IMR-90 (cell line): ENCODE data around the gene VAT1L. TPM values are rescaled to one million over a fixed set of nuclear protein-coding genes. Genes with fewer than 3 reads are reported as not detected.
"Not testable (repeated sequence)": the region's sequence is repeated elsewhere in the genome, so short reads cannot be mapped to it uniquely, and the experiment has no call there.

ENCODE experiments used
- ATAC-seq: fragments of 200-7000 bp; cut with Tn5 transposase; 2 replicates; pipeline ENCODE4 v1.9.1; 2020; ENCODE audit warnings: low read depth, mild to moderate bottlenecking, moderate library complexity
- BruUV-seq: library from RNA; stranded (reverse); fragments of 400-500 nt; replicated peaks from 2 replicates; lab custom pipeline; 2021; lab: Mats Ljungman, UMichigan
- CTCF ChIA-PET: fragments of 300-600 bp; formaldehyde crosslinking; extraction: SDS; loops from one replicate; lab custom pipeline; 2021; ENCODE audit warnings: antibody characterized with exemption; lab: Yijun Ruan, JAX
- POLR2A ChIA-PET: fragments of 300-600 bp; sonication (Branson Sonifier 250); formaldehyde crosslinking; loops from one replicate; lab custom pipeline; 2022; ENCODE audit warnings: antibody characterized with exemption; ENCODE audit not compliant: unreplicated experiment; lab: Charles Lee
- DNase-seq: peaks from one replicate; pipeline ENCODE4 v3.0.0; 2013
- H2AFZ ChIP-seq: replicated peaks from 2 replicates; pipeline ENCODE3; 2013; ENCODE audit warnings: low read length, mild to moderate bottlenecking; ENCODE audit not compliant: poor library complexity
- H2AK5ac ChIP-seq: 2 replicates; pipeline ENCODE4 v1.6.1; 2013; ENCODE audit warnings: low read depth, low read length, inconsistent platforms
- H2AK9ac ChIP-seq: replicated peaks from 2 replicates; pipeline ENCODE3; 2013; ENCODE audit warnings: mild to moderate bottlenecking, low read depth, low read length, moderate library complexity; ENCODE audit not compliant: poor library complexity
- H2BK120ac ChIP-seq: 2 replicates; pipeline ENCODE4 v1.6.1; 2013; ENCODE audit warnings: low read depth, low read length, inconsistent platforms
- H2BK15ac ChIP-seq: 3 replicates; pipeline ENCODE4 v1.6.1; 2013; ENCODE audit warnings: low read depth, low read length, inconsistent platforms
- H2BK20ac ChIP-seq: 2 replicates; pipeline ENCODE4 v1.6.1; 2013; ENCODE audit warnings: low read depth, mild to moderate bottlenecking, inconsistent platforms, low read length, moderate library complexity
- H2BK5ac ChIP-seq: 2 replicates; pipeline ENCODE4 v1.6.1; 2013; ENCODE audit warnings: mild to moderate bottlenecking, low read depth, low read length, inconsistent platforms; ENCODE audit not compliant: poor library complexity, severe bottlenecking
- H3K14ac ChIP-seq: replicated peaks from 2 replicates; pipeline ENCODE4 v1.6.1; 2013; ENCODE audit warnings: low read depth, low read length, inconsistent platforms
- H3K18ac ChIP-seq: 2 replicates; pipeline ENCODE4 v1.6.1; 2013; ENCODE audit warnings: low read depth, low read length, control low read depth
- H3K23ac ChIP-seq: 2 replicates; pipeline ENCODE4 v1.6.1; 2013; ENCODE audit warnings: low read depth, low read length, inconsistent platforms
- H3K27ac ChIP-seq: 2 replicates; pipeline ENCODE4 v1.5.1; 2013; ENCODE audit warnings: mild to moderate bottlenecking, control low read depth, low read length; ENCODE audit not compliant: insufficient read depth
- H3K27me3 ChIP-seq: 2 replicates; pipeline ENCODE4 v1.6.1; 2013; ENCODE audit warnings: low read length; ENCODE audit not compliant: control insufficient read depth, insufficient read depth
- H3K36me3 ChIP-seq: 2 replicates; pipeline ENCODE4 v1.6.1; 2013; ENCODE audit warnings: low read length, mixed read lengths; ENCODE audit not compliant: control insufficient read depth, insufficient read depth
- H3K4ac ChIP-seq: 2 replicates; pipeline ENCODE4 v1.6.1; 2013; ENCODE audit warnings: low read depth, low read length, inconsistent platforms
- H3K4me1 ChIP-seq: 2 replicates; pipeline ENCODE4 v1.6.1; 2013; ENCODE audit warnings: low read length, mixed read lengths; ENCODE audit not compliant: control insufficient read depth, insufficient read depth
- H3K4me2 ChIP-seq: 2 replicates; pipeline ENCODE4 v1.6.1; 2013; ENCODE audit warnings: low read depth, mild to moderate bottlenecking, control low read depth, low read length, moderate library complexity
- H3K4me3 ChIP-seq: 2 replicates; pipeline ENCODE4 v1.5.1; 2013; ENCODE audit warnings: low read depth, mild to moderate bottlenecking, control low read depth, low read length, moderate library complexity; ENCODE audit not compliant: insufficient read depth
- H3K56ac ChIP-seq: 2 replicates; pipeline ENCODE4 v1.6.1; 2013; ENCODE audit warnings: low read length, inconsistent platforms; ENCODE audit not compliant: insufficient read depth; ENCODE audit errors: extremely low read depth
- H3K79me1 ChIP-seq, 2 experiments: 2 replicates each; pipeline ENCODE4 v1.6.1; 2013; ENCODE audit warnings: low read length in 2 of 2, inconsistent platforms in 1 of 2, low read depth in 1 of 2
- H3K9ac ChIP-seq: 2 replicates; pipeline ENCODE4 v1.6.1; 2013; ENCODE audit warnings: low read depth, low read length, control low read depth
- H3K9me1 ChIP-seq: 2 replicates; pipeline ENCODE4 v1.6.1; 2013; ENCODE audit warnings: low read length, inconsistent platforms; ENCODE audit not compliant: insufficient read depth
- H3K9me3 ChIP-seq: 2 replicates; pipeline ENCODE4 v1.6.1; 2013; ENCODE audit warnings: low read length; ENCODE audit not compliant: control insufficient read depth, insufficient read depth
- H4K20me1 ChIP-seq: 2 replicates; pipeline ENCODE4 v1.6.1; 2013; ENCODE audit warnings: low read length, inconsistent platforms; ENCODE audit not compliant: insufficient read depth
- H4K5ac ChIP-seq: 2 replicates; pipeline ENCODE4 v1.6.1; 2013; ENCODE audit warnings: mild to moderate bottlenecking, low read depth, low read length, control low read depth
- H4K8ac ChIP-seq, 2 experiments: 2 replicates each; pipeline ENCODE4 v1.6.1; 2013; ENCODE audit warnings: low read depth in 2 of 2, low read length in 2 of 2, control low read depth in 1 of 2, inconsistent platforms in 1 of 2
- H4K91ac ChIP-seq: 2 replicates; pipeline ENCODE4 v1.6.1; 2013; ENCODE audit warnings: low read depth, low read length, inconsistent platforms; ENCODE audit not compliant: insufficient read depth
- CEBPB ChIP-seq: IDR thresholded peaks from 2 replicates; pipeline ENCODE4 v1.6.1; 2012; ENCODE audit warnings: low read depth, low read length, improper control_type of control experiment
- WGBS, 2 experiments: methylation state at CpG; one replicate each; pipeline versions ENCODE4 v1.1.5 to v1.1.7; 2013; ENCODE audit warnings: missing lambda C conversion rate in 2 of 2; ENCODE audit not compliant: insufficient read length in 1 of 2; ENCODE audit errors: extremely low coverage in 2 of 2; 5-methylcytosine and 5-hydroxymethylcytosine counted together
- dilution Hi-C: fragments of 300-500 bp; cut with HindIII; formaldehyde crosslinking; loops from one replicate; pipeline ENCODE4 v1.14.3; 2018; ENCODE audit warnings: low sequenced_read_pairs; ENCODE audit not compliant: unreplicated experiment
- in situ Hi-C: fragments of 300-500 bp; cut with MboI; formaldehyde crosslinking; loops from 3 replicates; pipeline ENCODE4 v1.14.3; 2019; ENCODE audit warnings: low sequenced_read_pairs, inconsistent platforms, mixed read lengths
- intact Hi-C: fragments of 100-400 bp; cut with micrococcal nuclease; formaldehyde crosslinking; loops from 2 replicates; pipeline ENCODE4 v1.10.0; 2022
- polyA plus RNA-seq, 3 experiments: library from polyadenylated mRNA; depleted of rRNA; stranded (reverse); fragments of >200 nt; gene quantifications; 2 replicates each; pipeline ENCODE4 v1.2.3, GENCODE V29; 2012; ENCODE audit warnings: low replicate concordance in 1 of 3
- total RNA-seq: library from RNA; depleted of rRNA; stranded (reverse); fragments of >200 nt; gene quantifications from 2 replicates; pipeline ENCODE4 v1.2.3, GENCODE V29; 2012

The VAT1L gene
- total and polyA plus RNA-seq, 2 of the 4 experiments (the other 2 are of a cell fraction) = 15.4 to 18.5 TPM

DNA sequence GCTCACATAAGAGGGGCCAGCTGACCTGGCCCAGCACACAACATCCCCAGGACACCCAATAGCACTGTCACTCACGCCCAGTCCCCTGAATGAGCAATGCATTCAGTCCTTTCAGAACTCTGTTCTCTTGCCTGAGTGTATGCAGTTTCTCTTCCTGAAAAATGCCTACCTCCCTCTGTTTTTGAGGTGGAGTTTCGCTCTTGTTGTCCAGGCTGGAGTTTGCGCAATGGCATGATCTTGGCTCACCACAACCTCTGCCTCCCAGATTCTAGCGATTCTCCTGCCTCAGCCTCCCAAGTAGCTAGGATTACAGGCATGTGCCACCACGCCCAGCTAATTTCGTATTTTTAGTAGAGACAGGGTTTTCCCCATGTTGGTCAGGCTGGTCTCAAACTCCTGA is 159.2 kb downstream of the VAT1L start:
- H3K14ac ChIP-seq, H3K23ac ChIP-seq, H3K4me2 ChIP-seq, H2BK15ac ChIP-seq, H3K27me3 ChIP-seq, H2AK5ac ChIP-seq, H3K9me3 ChIP-seq, H3K79me1 ChIP-seq, H4K20me1 ChIP-seq, H3K56ac ChIP-seq, H2BK5ac ChIP-seq, BruUV-seq, in situ Hi-C loops, intact Hi-C loops, H3K4me1 ChIP-seq, H3K9ac ChIP-seq, H2BK20ac ChIP-seq, H4K91ac ChIP-seq, H2AFZ ChIP-seq, H3K27ac ChIP-seq, H3K4ac ChIP-seq, DNase-seq, dilution Hi-C loops, H3K9me1 ChIP-seq, H3K36me3 ChIP-seq, ATAC-seq, H4K8ac ChIP-seq, CTCF ChIA-PET, H3K18ac ChIP-seq, H3K4me3 ChIP-seq, H2BK120ac ChIP-seq, H4K5ac ChIP-seq: not testable (repeated sequence)
- POLR2A ChIA-PET = interaction anchor here (0.6 kb wide), 1 partner anchor 28 kb away, joined by 4 read pairs; no protein-coding TSS in a partner anchor
- TF ChIP-seq CEBPB = 0 out of 2 replicates have a peak, but pooled peaks have one; percentile 3
- peak overlapping the region; percentile 37 for H2AK9ac ChIP-seq
- WGBS, 2 experiments = 79% methylated on average over 3 of the region's 6 CpGs; no CpG with 5 or more reads in 1 of the 2 experiments
